GM18870 (cell line): ENCODE data around the gene RAD51AP2.
"Not testable (repeated sequence)": the region's sequence is repeated elsewhere in the genome, so short reads cannot be mapped to it uniquely, and the experiment has no call there.

ENCODE experiments used
- ATAC-seq: cut with Tn5 transposase; IDR thresholded peaks from one replicate; pipeline ENCODE4 v1.9.1; 2021; ENCODE audit warnings: moderate library complexity; ENCODE audit not compliant: unreplicated experiment

Gene RAD51AP2

DNA sequence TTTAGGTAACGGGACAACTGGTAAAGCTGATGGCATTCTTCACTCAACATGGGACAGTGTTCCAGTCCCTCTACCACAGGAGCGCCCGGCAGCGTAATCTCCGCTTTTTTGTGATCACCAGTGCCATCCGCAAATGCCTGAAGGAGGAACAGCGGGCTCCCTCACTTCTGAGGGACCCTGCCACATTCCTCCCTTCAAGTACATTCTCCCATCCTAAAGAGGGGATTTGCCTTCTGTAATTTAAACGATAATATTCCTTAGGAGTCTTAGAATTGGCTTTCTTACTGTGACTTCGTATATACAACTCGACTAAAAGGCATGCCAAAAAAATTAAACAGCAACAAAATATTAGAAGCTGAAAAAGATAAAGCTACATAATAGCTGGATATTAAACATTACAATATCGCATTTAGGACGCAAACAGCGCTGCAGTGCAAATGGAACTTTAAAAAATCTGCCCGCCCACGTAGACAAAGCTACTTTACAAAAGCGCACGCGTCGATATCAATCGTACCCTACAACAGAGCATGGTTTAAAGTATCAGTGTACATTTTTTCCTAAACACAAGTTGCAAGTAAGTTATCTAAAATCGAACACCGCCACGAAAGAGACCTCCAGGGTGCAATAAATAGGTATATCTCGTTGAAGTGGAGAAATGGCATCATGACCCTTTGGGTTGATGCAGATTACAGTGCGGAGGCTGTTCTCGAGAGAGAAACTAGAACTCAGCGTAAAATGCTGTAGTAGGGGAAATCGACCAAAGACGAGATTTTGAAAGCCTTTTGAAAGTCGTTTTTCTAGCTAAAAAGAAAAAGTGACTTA is 20.0 kb upstream of the RAD51AP2 start:
- no peak for ATAC-seq

DNA sequence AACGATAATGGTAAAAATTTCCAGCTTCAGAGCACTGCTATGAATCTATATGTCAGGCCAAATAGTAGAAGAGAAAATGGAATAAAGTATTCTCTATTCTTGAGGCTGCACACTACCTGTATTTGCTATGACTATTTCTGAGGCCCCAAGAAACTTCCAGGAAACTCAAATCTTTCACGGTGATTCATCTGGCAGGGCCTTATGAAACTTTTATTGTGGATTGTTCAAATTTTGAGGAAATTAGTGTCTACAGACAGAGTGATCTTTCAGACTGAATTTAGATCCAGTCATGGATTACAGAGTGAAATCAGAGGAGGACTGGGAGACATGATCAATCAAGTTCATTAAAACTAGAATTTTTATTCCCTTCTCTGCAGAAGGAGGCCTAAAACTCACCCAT is 18.2 kb upstream of the RAD51AP2 start:
- no peak for ATAC-seq

DNA sequence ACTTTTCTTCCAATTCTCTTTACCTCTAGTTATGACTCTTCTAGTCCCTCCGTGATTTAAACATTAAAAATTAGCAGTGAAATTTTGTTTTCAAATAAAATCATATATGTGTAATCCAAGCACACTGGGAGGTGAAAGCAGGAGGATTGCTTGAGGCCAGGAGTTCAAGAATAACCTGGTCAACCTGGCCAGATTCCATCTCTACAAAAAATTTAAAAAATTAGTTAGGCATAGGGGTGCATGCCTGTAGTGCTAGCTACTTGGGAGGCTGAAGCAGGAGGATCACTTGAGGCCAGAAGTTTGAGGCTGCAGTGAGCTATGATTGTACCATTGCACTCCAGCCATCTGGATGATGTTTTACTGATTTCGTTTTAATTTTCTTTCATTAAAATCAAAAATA is 15.3 kb upstream of the RAD51AP2 start:
- ATAC-seq = no peak

DNA sequence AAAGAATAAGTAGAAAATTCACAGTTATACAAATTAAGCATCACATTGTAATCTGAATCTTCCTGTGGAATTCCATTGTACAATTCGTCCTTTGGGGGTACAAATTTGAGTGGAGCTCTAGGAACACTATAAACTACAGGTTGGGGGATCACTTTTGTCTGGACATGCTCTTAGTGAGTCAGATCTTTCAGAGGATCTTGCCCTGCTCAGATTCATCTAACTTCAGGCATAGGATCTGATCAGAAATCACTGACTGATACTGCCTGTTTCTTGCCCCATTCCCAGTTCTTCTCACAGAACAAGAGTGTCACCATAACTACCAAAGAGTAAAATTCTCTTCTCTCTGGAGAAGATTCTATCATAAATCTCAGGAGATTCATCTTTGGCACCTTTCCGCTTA is 11.5 kb upstream of the RAD51AP2 start:
- no peak for ATAC-seq

DNA sequence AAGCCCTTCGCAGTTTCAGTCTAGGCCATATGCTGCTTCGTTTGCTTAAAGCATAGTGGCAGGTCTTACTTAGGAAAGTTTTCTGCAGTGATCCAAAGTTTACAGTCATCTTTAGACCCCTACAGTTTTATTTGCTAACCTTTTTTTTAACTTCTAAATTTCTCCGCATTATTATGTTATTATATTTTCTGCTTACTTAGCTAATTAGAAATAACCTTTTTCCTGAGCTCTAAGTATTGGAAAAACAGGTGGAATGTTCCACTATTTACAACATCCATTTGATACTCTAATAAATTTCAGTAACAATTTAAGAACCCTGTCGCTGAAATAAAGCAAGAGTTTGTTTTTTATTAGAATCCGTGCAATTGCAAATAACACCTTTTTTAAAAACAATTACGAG is 4.1 kb upstream of the RAD51AP2 start:
- ATAC-seq = no peak

DNA sequence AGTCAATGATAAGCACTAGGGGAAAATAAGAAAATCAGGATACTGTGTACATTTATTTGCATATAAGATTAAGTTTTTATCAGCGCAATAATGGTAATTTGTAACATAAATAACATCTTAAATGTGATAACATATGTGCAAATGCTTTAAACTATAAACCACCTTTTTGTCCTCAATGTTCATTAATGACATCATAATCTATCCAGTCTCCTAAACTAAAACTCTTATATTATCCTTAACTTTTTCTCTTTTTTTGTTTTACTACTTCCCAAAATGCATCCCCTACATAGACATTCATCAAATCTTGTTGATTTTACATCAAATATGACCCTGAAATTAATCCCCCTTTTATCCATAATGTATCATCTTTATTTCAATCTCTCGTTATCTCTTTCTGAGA is 3.4 kb upstream of the RAD51AP2 start:
- no peak for ATAC-seq

DNA sequence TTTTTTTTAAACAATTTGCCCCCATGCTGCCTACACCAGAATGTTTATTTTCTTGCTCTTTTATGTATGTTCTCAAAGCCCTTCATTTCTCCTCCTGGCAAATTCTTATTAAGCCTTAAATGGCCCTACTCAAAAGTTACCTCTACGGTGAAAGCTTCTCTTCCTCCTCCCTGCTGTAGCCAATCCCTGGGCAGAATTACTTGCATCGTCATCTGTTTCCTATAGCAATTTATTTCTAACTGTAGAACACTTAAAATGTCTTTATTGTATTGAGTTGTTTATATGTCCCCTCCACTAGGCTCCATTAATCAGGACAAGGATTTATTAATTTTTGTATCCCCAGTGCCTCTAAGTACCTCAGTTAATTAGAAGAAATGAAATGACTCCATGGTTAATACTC is 2.5 kb upstream of the RAD51AP2 start:
- peak; percentile 31 for ATAC-seq

DNA sequence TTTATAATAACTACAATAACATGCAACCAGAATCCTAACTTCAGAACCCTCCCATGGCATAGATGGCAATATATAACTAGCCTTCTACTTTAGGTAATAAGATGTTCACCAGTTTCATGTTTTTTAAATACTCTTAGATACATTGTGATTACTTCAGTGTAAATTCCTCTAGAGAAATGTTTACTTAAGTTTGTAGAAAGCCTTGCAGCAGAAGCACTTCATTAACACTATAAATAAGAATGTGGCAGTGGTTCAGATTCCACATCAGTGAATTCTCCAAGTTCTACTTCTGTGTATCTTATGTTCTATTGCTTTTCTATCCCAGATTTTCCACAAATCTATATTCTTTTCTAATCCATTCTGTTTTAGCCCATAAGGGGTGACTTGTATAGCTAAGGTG is 1.2 kb upstream of the RAD51AP2 start:
- ATAC-seq = no peak

DNA sequence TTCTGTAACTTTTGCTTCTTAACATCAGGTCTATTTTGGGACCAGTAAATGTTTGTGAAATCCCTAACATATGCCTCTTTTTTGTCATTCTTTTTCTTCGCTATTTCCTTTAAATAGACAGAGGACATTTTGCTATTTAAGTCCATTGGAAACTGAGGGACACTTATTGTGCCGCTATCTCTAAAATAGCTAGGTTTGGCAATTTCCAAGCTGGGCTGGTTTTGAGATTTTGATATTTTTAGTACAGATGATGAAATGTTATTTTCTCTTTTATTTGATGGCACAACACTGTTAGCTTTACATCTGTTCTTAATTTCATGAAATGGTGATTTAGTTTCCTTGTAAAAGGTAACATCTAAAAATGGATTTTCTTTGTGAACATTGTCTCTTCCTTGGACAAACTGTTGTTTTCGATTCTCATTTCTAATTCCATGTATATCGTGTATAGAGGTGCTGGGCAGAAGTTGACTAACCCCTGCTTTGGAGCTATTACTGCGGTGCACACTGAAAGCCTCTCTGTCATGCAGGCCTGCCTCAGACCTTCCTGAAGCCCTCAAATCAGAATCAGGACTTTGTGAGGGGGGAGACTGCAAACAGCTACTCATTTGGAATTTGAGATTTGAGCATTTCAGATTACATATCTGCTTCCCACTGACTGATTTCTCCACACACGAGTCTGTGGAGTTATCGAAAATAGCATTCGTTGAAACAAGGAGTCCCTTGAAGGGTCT is 594 bp downstream of the RAD51AP2 start:
- ATAC-seq = peak; percentile 25

DNA sequence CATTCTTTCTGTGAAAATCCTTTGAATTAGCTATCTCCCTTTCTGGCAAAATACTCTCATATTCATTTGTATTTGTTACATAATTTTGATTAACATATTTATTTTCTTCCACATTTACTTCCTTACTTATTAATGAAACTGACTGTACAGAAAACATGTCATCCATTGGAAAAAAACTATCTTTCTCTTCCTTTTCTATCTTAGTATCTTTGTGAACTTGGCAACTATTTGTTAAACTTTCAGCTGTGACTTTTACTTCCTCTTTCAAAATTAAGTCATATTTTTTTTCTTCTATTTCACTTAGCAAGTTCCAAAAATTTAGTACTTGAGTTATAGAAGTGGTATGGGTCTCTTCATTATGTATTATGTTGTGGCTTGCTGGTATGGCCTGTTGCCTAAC is 2.6 kb downstream of the RAD51AP2 start:
- peak; percentile 57 for ATAC-seq

DNA sequence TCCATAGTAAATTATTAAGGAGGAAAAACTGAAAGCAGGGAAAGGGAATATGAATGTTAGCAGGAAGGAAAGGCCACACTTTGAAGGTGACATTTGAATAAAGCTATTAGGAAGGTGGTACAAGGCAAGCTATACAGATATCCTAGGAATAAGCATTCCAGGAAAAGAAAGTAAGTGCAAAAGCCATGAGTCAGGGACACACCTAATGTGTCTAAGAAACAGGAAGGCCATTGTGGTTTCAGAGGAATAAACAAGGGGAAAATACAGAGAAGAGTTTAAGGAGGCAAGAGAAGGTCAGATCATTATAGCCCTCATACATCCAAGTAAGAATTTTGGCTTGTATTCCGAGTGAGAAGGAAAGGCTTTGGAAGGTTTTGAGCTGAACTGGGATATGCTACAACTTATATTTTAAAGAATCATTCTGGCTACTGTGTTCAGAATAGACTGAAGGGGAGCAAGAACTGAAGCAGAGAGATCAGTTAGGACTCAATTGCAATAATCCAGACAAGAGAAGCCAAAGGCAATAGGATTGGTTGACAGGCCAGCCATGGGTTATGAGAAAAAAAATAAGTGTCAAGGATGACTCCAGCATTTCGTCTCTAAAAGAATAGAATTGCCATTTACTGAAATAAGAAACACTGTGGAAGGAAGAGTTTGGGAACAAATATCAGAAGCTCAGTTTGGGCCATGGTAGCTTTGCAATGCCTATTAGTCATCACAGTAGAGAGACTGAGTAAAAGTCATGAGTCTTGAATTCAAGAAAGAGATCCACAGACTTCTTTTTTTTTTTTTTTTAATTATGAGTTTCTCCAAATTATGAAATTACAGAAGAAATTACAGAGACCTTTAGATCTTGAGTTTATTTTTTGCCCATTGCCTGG is 11.3 kb downstream of the RAD51AP2 start:
- no peak for ATAC-seq

DNA sequence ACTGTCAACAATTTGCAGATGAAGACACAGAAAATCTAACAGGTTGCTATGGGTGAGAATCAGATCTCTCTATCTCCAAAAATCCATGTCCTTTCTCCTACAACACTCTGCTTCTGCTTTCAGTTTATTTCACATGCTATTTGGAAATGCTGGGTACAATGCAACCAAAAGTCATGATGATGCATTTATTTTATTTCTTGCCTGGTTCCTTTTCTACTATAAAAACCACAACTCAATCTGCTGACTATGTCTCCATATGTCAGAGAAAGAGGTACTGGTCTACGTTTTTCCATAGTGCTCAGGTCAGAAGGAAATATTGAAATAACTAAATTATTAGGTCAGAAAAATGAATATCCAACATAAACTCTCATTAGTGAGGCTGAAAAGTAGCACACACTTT is 20.5 kb downstream of the RAD51AP2 start:
- ATAC-seq = no peak

DNA sequence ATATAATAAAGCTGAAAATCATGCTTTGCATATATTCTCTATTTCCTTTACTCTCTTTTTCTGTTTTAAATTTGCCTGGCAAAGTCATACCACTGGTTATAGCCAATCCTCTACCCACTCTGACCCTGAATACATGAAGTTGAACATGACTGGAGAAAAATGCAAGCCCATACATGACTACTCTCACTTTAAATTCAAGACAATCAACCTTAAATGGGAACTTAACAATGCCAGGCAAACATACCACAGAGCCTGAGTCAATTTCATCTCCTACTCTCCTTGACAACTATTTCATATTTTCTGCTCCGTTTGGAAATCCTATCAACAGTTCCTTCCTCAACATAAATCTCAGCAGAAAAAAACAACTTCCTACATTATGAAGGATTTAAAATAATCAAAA is 22.6 kb downstream of the RAD51AP2 start:
- ATAC-seq = no peak

DNA sequence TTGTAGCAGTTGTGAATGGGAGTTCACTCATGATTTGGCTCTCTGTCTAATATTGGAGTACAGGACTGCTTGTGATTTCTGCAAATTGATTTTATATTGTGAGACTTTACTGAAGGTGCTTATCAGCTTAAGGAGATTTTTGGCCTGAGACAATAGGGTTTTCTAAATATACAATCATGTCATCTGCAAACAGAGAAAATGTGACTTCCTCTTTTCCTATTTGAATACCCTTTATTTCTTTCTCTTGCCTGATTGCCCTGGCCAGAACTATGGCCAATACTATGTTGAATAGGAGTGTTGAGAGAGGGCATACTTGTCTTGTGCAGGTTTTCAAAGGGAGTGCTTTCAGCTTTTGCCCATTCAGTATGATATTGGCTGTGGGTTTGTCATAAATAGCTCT is 28.1 kb downstream of the RAD51AP2 start:
- ATAC-seq = not testable (repeated sequence)

DNA sequence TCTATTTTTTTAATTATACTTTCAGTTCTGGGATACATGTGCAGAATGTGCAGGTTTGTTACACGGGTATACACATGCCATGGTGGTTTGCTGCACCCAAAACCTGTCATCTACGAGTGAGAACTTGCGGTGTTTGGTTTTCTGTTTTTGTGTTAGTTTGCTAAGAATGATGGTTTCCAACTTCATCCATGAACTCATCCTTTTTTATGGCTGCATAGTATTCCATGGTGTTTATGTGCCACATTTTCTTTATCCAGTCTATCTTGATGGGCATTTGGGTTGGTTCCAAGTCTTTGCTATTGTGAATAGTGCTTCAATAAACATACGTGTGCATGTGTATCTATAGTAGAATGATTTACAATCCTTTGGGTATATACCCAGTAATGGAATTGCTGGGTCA is 29.6 kb downstream of the RAD51AP2 start:
- not testable (repeated sequence) for ATAC-seq

DNA sequence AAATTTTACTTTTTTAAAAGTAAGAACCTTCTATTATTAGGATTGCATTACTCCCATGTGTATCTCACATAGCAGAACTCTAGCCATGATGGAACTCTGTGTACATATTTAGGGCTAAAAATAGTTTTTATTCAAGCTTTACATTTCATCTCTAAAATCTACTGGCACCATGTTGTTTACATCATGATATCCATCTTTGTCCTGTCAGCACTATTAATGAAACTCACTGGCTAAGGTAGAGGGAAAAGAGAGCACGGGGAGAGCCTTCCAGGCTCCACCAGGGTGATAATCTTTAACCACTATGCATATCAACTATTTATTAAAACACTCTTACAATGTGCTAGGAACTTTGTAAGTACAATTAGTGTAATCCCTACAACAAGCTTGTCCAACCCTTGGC is 34.7 kb downstream of the RAD51AP2 start:
- no peak for ATAC-seq

DNA sequence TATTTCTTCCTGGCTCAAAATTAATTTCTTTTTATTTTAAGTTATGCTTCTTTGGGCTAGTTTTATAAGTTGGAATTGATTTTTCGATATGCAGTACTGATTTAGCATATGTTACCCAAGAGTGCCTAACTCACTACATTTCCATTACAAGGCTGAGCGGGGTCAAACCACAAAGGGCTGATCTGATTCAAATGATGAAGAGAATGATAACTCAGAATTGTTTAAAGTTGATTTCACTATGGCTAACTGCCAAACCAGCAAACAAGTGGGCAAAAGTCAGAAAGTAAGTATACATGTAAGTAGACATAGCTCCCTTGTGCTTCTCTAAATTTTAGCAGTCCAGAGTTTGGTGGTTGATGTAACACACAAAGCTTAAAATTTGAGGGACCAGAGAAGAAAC is 35.6 kb downstream of the RAD51AP2 start:
- no peak for ATAC-seq

DNA sequence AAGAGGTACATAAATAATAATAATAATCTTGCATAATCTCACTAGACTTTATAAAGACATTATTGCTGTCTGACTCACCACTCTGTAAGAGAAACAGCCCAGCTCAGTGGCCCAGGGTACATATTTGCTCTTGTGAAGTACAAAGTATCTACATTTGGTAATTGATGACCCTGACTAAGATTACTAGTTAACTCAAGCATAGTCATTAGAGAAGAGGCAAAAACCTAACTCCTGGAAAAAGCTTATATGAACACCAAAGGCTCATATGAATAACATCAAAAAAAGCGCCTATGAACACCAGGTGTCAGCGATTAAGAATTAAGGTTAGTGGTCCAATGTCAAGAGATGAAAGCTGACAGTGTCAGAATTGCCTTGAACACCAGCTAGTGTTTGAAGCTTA is 38.4 kb downstream of the RAD51AP2 start:
- ATAC-seq = no peak

DNA sequence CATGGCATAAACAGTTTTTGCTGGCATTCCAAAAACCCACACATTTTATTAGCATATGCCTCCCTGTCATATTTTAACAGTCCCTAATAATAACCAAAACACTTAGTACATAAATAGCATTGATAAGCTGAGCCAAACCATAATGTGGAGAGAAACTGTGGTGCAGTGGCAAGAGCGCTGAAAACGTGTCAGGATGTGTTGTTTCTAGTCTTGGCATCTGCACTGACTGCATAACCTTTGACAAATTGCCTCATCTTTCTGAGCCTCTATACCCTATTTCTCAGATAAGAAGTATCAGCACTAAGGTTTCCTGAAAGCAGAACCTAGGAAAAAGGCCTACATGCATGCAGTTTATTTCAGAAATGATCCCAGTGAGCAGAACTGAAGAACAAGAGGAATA is 41.4 kb downstream of the RAD51AP2 start:
- ATAC-seq = no peak

DNA sequence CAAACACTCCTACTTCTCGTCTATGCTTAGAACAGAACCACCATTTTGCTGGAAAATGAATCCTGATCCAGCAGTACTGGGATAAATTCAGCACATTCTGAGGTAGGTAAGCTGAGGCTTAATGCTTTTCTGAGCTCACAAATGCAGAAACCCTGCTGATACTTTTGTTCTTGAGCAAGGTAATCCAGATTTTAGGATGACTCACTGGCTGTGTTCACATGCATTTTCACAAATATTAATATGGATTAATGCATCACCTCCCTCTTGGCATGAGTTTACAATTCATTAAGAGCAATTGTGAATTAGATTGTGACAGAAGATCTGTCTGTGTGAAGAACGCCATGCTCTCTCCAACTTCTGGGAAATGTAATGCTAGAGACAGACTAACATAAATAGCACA is 42.2 kb downstream of the RAD51AP2 start:
- no peak for ATAC-seq

DNA sequence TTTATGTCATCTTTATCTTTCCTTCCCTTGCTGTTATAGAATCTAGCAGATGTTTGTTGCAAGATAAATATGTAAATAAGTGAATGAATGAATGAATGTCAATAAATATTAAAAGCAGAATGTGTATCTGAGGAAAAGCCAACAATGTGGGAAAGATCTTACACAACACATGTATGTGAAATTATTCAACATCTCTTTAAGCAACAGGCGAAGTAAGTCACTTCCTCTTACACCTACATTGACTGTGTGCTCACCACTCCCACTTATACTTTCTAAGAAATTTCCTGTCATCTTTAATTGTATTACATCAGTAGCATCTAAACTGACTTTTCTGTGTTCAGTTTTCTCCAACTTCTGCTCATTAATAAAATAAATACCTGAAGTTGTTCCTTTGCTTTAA is 43.0 kb downstream of the RAD51AP2 start:
- no peak for ATAC-seq

DNA sequence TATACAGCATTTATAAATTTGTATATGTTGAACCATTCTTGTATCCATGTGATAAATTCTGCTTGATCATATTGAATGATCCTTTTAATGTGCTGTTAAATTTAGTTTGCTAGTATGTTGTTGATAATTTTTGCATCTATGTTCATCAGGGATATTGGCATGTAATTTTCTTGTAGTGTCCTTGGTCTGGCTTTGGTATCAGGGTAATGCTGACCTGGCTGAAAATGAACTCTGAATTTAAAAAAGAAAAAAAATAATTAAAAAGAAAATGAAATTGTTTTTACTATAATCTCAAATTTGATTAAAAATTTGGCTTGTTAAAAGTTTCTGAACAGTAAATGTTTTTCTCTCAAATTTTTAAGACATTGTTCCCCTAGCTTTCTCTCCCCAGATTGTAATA is 46.3 kb downstream of the RAD51AP2 start:
- no peak for ATAC-seq
